Erythroblast (primary cell): ENCODE measurements around the gene PLB1.

ENCODE experiments used
- GATA1 ChIP-seq: IDR thresholded peaks from 2 replicates; pipeline ENCODE4 v1.6.1; 2011; ENCODE audit warnings: low read depth, mild to moderate bottlenecking, control low read depth, low read length, moderate library complexity
- POLR2A ChIP-seq: IDR thresholded peaks from 2 replicates; pipeline ENCODE4 v1.6.1; 2011; ENCODE audit warnings: mild to moderate bottlenecking, low read length

DNA sequence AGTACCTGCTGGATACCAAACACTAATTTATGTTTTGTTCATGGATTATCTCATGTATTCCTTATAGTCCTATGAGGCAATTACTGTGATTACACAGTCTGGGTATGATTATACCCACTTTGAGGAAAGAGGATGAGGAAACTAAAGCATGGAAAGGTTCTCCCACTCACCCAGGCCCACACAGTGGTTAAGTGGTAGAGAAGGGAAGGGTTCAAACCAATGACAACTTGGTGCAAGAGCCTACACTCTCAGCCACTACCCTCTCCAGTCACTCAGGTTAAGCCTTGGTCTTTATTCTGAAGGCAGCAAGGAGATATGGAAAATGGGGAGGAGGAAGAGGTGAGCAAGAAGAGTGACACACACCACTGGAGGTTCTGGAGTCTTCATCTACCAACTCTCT, 191.3 kb downstream of the PLB1 start:
- no peak for TF ChIP-seq POLR2A
- TF ChIP-seq GATA1 = no peak
